HFF-Myc (cell line): ENCODE data around the gene GHRHR.

ENCODE experiments used
- DNase-seq: peaks from one replicate; pipeline ENCODE4 v3.0.0-alpha.2; 2011; ENCODE audit warnings: low read depth; ENCODE audit errors: extremely low read depth
- H3K4me3 ChIP-seq: replicated peaks from 2 replicates; pipeline ENCODE4 v1.5.1; 2011; ENCODE audit warnings: low read depth, mild to moderate bottlenecking, control low read depth, low read length
- CTCF ChIP-seq: IDR thresholded peaks from 2 replicates; pipeline ENCODE4 v1.5.1; 2012; ENCODE audit warnings: mild to moderate bottlenecking, low read depth, low read length, control low read depth; ENCODE audit errors: missing control alignments

The GHRHR gene

GRCh38 chr7:30975256-30975899 lies 11.6 kb downstream of the GHRHR start:
- no peak overlapping the region for H3K4me3 ChIP-seq
- DNase-seq = no peak
- TF ChIP-seq CTCF = no peak

- H3K4me3 ChIP-seq = no peak overlapping the region
- no peak for DNase-seq
- no peak for TF ChIP-seq CTCF
These were observed 12.6 kb downstream of the GHRHR start for GRCh38 chr7:30976381-30976780.

GRCh38 chr7:30977222-30977621 lies 13.5 kb downstream of the GHRHR start:
- no peak overlapping the region for H3K4me3 ChIP-seq
- DNase-seq = no peak
- no peak for TF ChIP-seq CTCF

GRCh38 chr7:30977896-30978564 lies 14.3 kb downstream of the GHRHR start:
- TF ChIP-seq CTCF = peak; percentile 61
- no peak for DNase-seq
- no peak overlapping the region for H3K4me3 ChIP-seq

GRCh38 chr7:30979027-30979426 lies 15.3 kb downstream of the GHRHR start:
- no peak for TF ChIP-seq CTCF
- DNase-seq = no peak
- no peak overlapping the region for H3K4me3 ChIP-seq

- H3K4me3 ChIP-seq = no peak overlapping the region
- DNase-seq = no peak
- TF ChIP-seq CTCF = no peak
These were observed 16.4 kb downstream of the GHRHR start for GRCh38 chr7:30980194-30980593.
